ENCODE measurements around the gene HYPK.
A peak's percentile ranks its signal among the peaks of the same experiment; 100 is the strongest.
"Not testable (repeated sequence)": the region's sequence is repeated elsewhere in the genome, so short reads cannot be mapped to it uniquely, and the experiment has no call there.

The HYPK gene

GRCh38 chr15:43795997-43796396 lies 4.4 kb upstream of the HYPK start:
- no peak for DNase-seq

- DNase-seq, result no peak
Measured at GRCh38 chr15:43796566-43796965, 3.8 kb upstream of the HYPK start.

GRCh38 chr15:43799209-43799944 lies 1.0 kb upstream of the HYPK start:
- DNase-seq, result no peak

GRCh38 chr15:43799945-43800285 lies 484 bp upstream of the HYPK start, which contains the start of gene SERINC4:
Gene SERINC4 (minus strand): TSS chr15:43800220. CDS start chr15:43799986, 234 bp downstream.
- DNase-seq, result no peak

- not testable (repeated sequence) for DNase-seq
Measured at GRCh38 chr15:43802676-43803075, 2.3 kb downstream of the HYPK start.

- DNase-seq, result no peak
Measured at GRCh38 chr15:43808435-43808950, 8.1 kb downstream of the HYPK start.

GRCh38 chr15:43808960-43809678 lies 8.7 kb downstream of the HYPK start:
- no peak for DNase-seq

- not testable (repeated sequence) for DNase-seq
Measured at GRCh38 chr15:43815064-43815463, 14.7 kb downstream of the HYPK start.

- no peak for DNase-seq
Measured at GRCh38 chr15:43821505-43821904, 21.1 kb downstream of the HYPK start.

GRCh38 chr15:43824302-43825246 lies 24.2 kb downstream of the HYPK start, which contains the start of gene MFAP1:
Gene MFAP1 (minus strand): TSS chr15:43824690. CDS start chr15:43824569, 121 bp downstream.
- DNase-seq, result peak; percentile 87 to 98 (median 92)

- not testable (repeated sequence) for DNase-seq
Measured at GRCh38 chr15:43825305-43825704, 24.9 kb downstream of the HYPK start.

- DNase-seq, result no peak
Measured at GRCh38 chr15:43826029-43826507, 25.7 kb downstream of the HYPK start.

- DNase-seq, result peak; percentile 59 to 88 (median 67)
Measured at GRCh38 chr15:43826508-43827341, 26.3 kb downstream of the HYPK start, which contains the start of gene WDR76. Gene WDR76 (plus strand): TSS chr15:43827002. CDS start chr15:43827033, 31 bp downstream.

GRCh38 chr15:43828061-43828657 lies 27.8 kb downstream of the HYPK start:
- peak in 1 of 5 donors; percentile 57 for DNase-seq

- not testable (repeated sequence) for DNase-seq
Measured at GRCh38 chr15:43829951-43830540, 29.6 kb downstream of the HYPK start.

GRCh38 chr15:43830691-43831275 lies 30.4 kb downstream of the HYPK start:
- not testable (repeated sequence) for DNase-seq

- DNase-seq, result not testable (repeated sequence)
Measured at GRCh38 chr15:43831519-43832052, 31.2 kb downstream of the HYPK start.

GRCh38 chr15:43832485-43832884 lies 32.1 kb downstream of the HYPK start:
- DNase-seq, result not testable (repeated sequence)

GRCh38 chr15:43845421-43845820 lies 45.0 kb downstream of the HYPK start:
- no peak for DNase-seq

- DNase-seq, result no peak
Measured at GRCh38 chr15:43851251-43851650, 50.9 kb downstream of the HYPK start.
